HepG2 (cell line): ENCODE measurements around the gene ALG14. TPM values are rescaled to one million over a fixed set of nuclear protein-coding genes. Genes with fewer than 3 reads are reported as not detected.

ENCODE experiments used
- ARID2 ChIP-seq: sonication (generic); formaldehyde crosslinking; IDR thresholded peaks from 2 replicates; pipeline ENCODE4 v1.8.1; 2022; ENCODE audit warnings: mild to moderate bottlenecking, missing genetic modification reagents, borderline replicate concordance
- ATF1 ChIP-seq: IDR thresholded peaks from 2 replicates; pipeline ENCODE4 v1.6.1; 2016; ENCODE audit warnings: mild to moderate bottlenecking, control low read depth
- ATF3 ChIP-seq: sonication (generic); formaldehyde crosslinking; IDR thresholded peaks from 2 replicates; pipeline ENCODE4 v1.4.0; 2020; ENCODE audit warnings: missing genetic modification reagents
- CREBL2 ChIP-seq: sonication (generic); formaldehyde crosslinking; IDR thresholded peaks from 2 replicates; pipeline ENCODE4 v1.8.1; 2023; ENCODE audit warnings: missing genetic modification reagents, mild to moderate bottlenecking, borderline replicate concordance
- GMEB1 ChIP-seq: sonication (generic); formaldehyde crosslinking; IDR thresholded peaks from 2 replicates; pipeline ENCODE4 v1.5.1; 2020; ENCODE audit warnings: missing genetic modification reagents, mild to moderate bottlenecking, borderline replicate concordance
- KAT2B ChIP-seq: fragments of 150-350 bp; IDR thresholded peaks from 2 replicates; pipeline ENCODE4 v1.6.1; 2014; ENCODE audit warnings: low read depth, low read length, borderline replicate concordance
- KLF15 ChIP-seq: sonication (generic); formaldehyde crosslinking; IDR thresholded peaks from 2 replicates; pipeline ENCODE4 v1.8.1; 2023; ENCODE audit warnings: borderline replicate concordance, mild to moderate bottlenecking, inconsistent platforms, missing genetic modification reagents, mixed read lengths
- MBNL3 ChIP-seq: fragments of 250-450 bp; sonication (Bioruptor Pico); conservative IDR thresholded peaks from 2 replicates; pipeline ENCODE4 v1.8.0; 2022; ENCODE audit warnings: mild to moderate bottlenecking, inconsistent platforms
- NCOA5 ChIP-seq: sonication (generic); formaldehyde crosslinking; IDR thresholded peaks from 2 replicates; pipeline ENCODE4 v1.4.0; 2020; ENCODE audit warnings: missing genetic modification reagents
- NFYC ChIP-seq: IDR thresholded peaks from 2 replicates; pipeline ENCODE4 v1.6.1; 2016; ENCODE audit warnings: missing genetic modification reagents, missing compliant biosample characterization
- NPAS2 ChIP-seq: sonication (generic); formaldehyde crosslinking; IDR thresholded peaks from 2 replicates; pipeline ENCODE4 v1.8.0; 2022; ENCODE audit warnings: mild to moderate bottlenecking, missing genetic modification reagents, borderline replicate concordance
- PRPF4 ChIP-seq: fragments of 200-400 bp; formaldehyde crosslinking; IDR thresholded peaks from 2 replicates; pipeline ENCODE4 v1.6.1; 2016; ENCODE audit warnings: low read length, low read depth; ENCODE audit not compliant: poor library complexity, severe bottlenecking
- SMYD3 ChIP-seq: sonication (generic); formaldehyde crosslinking; IDR thresholded peaks from 2 replicates; pipeline ENCODE4 v1.8.1; 2023; ENCODE audit warnings: mild to moderate bottlenecking, missing genetic modification reagents
- SOX5 ChIP-seq: IDR thresholded peaks from 2 replicates; pipeline ENCODE4 v1.6.1; 2016; ENCODE audit warnings: borderline replicate concordance
- SRSF1 ChIP-seq: fragments of 200-400 bp; formaldehyde crosslinking; optimal IDR thresholded peaks from 2 replicates; pipeline ENCODE3; 2017; ENCODE audit warnings: mild to moderate bottlenecking, low read depth, low read length, moderate library complexity
- THAP11 ChIP-seq: IDR thresholded peaks from 2 replicates; pipeline ENCODE4 v1.6.1; 2016; ENCODE audit warnings: missing biosample characterization, missing genetic modification reagents
- ZBTB43 ChIP-seq: sonication (generic); formaldehyde crosslinking; conservative IDR thresholded peaks from 2 replicates; pipeline ENCODE4 v1.4.0; 2020; ENCODE audit warnings: missing genetic modification reagents
- ZFP91 ChIP-seq: sonication (generic); formaldehyde crosslinking; IDR thresholded peaks from 2 replicates; pipeline ENCODE4 v1.9.0; 2022; ENCODE audit warnings: missing genetic modification reagents, mild to moderate bottlenecking, borderline replicate concordance
- ZFX ChIP-seq: sonication (generic); formaldehyde crosslinking; IDR thresholded peaks from 2 replicates; pipeline ENCODE4 v1.4.0; 2020; ENCODE audit warnings: mild to moderate bottlenecking, low read depth, missing genetic modification reagents, moderate library complexity
- ZMAT3 ChIP-seq: sonication (generic); formaldehyde crosslinking; conservative IDR thresholded peaks from 2 replicates; pipeline ENCODE4 v1.7.0; 2021; ENCODE audit warnings: missing genetic modification reagents
- ZNF160 ChIP-seq: sonication (generic); formaldehyde crosslinking; IDR thresholded peaks from 2 replicates; pipeline ENCODE4 v1.8.0; 2022; ENCODE audit warnings: mild to moderate bottlenecking, inconsistent platforms, missing genetic modification reagents
- ZNF30 ChIP-seq: sonication (generic); formaldehyde crosslinking; IDR thresholded peaks from 2 replicates; pipeline ENCODE4 v1.5.0; 2020; ENCODE audit warnings: mild to moderate bottlenecking, missing genetic modification reagents
- ZNF549 ChIP-seq: sonication (generic); formaldehyde crosslinking; IDR thresholded peaks from 2 replicates; pipeline ENCODE4 v1.5.0; 2020; ENCODE audit warnings: missing genetic modification reagents
- ZNF558 ChIP-seq: sonication (generic); formaldehyde crosslinking; IDR thresholded peaks from 2 replicates; pipeline ENCODE4 v1.9.0; 2022; ENCODE audit warnings: mild to moderate bottlenecking, missing genetic modification reagents, borderline replicate concordance
- ZNF878 ChIP-seq: sonication (generic); formaldehyde crosslinking; IDR thresholded peaks from 2 replicates; pipeline ENCODE4 v1.8.1; 2023; ENCODE audit warnings: mild to moderate bottlenecking, missing genetic modification reagents, moderate library complexity
- ZNF883 ChIP-seq: sonication (generic); formaldehyde crosslinking; IDR thresholded peaks from 2 replicates; pipeline ENCODE4 v1.5.1; 2020; ENCODE audit warnings: mild to moderate bottlenecking, missing genetic modification reagents; ENCODE audit errors: not compliant biosample characterization
- polyA plus RNA-seq, 8 experiments: library from polyadenylated mRNA; depleted of rRNA in 3 of 8; stranded (reverse) in 7 of 8; unstranded in 1 of 8; fragments of >200 nt; fragmentation: Illumina TruSeq in 4 of 8; extraction: Trizol in 4 of 8; gene quantifications; 2 replicates each; pipeline versions ENCODE4 v1.2.1 to v1.2.3, GENCODE V29; 2011 to 2016; ENCODE audit warnings: low read depth in 4 of 8, missing spikeins in 1 of 8, mixed read lengths in 1 of 8; ENCODE audit not compliant: insufficient read depth in 1 of 8
- total RNA-seq, 5 experiments: library from RNA; depleted of rRNA; stranded (reverse); fragments of >200 nt; fragmentation: Illumina TruSeq; extraction: Trizol; gene quantifications; 2 replicates each; pipeline ENCODE4 v1.2.3, GENCODE V29; 2016; ENCODE audit warnings: low read depth in 1 of 5

Gene ALG14
- total and polyA plus RNA-seq, 2 of the 13 experiments (the other 11 are each of a cell fraction or from before 2014, with no cell fraction given), result 4.5 to 12.7 TPM

- TF ChIP-seq SMYD3 (CRISPR knock-in tag) (no peak), THAP11 (peak; percentile 71), ZNF30 (CRISPR knock-in tag) (no peak), ZMAT3 (CRISPR knock-in tag) (no peak), MBNL3 (CRISPR knock-in tag) (no peak), ZFP91 (CRISPR knock-in tag) (no peak), ZNF558 (CRISPR knock-in tag) (no peak), KAT2B (no peak), SRSF1 (no peak), NFYC (peak; percentile 22; the same call in 1 of the 2 replicates), ZNF549 (no peak), ATF3 (CRISPR knock-in tag) (0 out of 2 replicates have a peak, but pooled peaks have one; percentile 29), ZFX (CRISPR knock-in tag) (no peak), ZNF160 (CRISPR knock-in tag) (no peak), NCOA5 (no peak), ZNF883 (CRISPR knock-in tag) (no peak), GMEB1 (CRISPR knock-in tag) (no peak), ZBTB43 (CRISPR knock-in tag) (no peak), ATF1 (CRISPR knock-in tag) (peak; percentile 77; the same call in 1 of the 2 replicates), CREBL2 (CRISPR knock-in tag) (no peak), NPAS2 (CRISPR knock-in tag) (no peak), ARID2 (CRISPR knock-in tag) (no peak), KLF15 (CRISPR knock-in tag) (no peak), PRPF4 (no peak), SOX5 (peak; percentile 57; the same call in 1 of the 2 replicates), ZNF878 (CRISPR knock-in tag) (no peak)
These were observed 110.1 kb downstream of the ALG14 start (continued) for GRCh38 chr1:94962409-94963265.
